ENCODE data around the gene SEMA5A.
A peak's percentile ranks its signal among the peaks of the same experiment; 100 is the strongest.

- TF ChIP-seq, protein P1, sequence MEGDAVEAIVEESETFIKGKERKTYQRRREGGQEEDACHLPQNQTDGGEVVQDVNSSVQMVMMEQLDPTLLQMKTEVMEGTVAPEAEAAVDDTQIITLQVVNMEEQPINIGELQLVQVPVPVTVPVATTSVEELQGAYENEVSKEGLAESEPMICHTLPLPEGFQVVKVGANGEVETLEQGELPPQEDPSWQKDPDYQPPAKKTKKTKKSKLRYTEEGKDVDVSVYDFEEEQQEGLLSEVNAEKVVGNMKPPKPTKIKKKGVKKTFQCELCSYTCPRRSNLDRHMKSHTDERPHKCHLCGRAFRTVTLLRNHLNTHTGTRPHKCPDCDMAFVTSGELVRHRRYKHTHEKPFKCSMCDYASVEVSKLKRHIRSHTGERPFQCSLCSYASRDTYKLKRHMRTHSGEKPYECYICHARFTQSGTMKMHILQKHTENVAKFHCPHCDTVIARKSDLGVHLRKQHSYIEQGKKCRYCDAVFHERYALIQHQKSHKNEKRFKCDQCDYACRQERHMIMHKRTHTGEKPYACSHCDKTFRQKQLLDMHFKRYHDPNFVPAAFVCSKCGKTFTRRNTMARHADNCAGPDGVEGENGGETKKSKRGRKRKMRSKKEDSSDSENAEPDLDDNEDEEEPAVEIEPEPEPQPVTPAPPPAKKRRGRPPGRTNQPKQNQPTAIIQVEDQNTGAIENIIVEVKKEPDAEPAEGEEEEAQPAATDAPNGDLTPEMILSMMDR (IDR thresholded peaks at IDR 0.05; ENCODE audit: control extremely low read depth in 1 of 3, insufficient read depth in 1 of 3, low read depth in 1 of 3, low read length in 3 of 3): peak; percentile 43 to 59 (median 55); a peak in 3 of 4 replicates
- no peak for TF ChIP-seq POLR2A (IDR thresholded peaks at IDR 0.05; ENCODE audit: control extremely low read depth in 1 of 2, low read depth in 2 of 2, low read length in 2 of 2)
Observed at GRCh38 chr5:9516591-9516990, 29.3 kb downstream of the SEMA5A start.

Measured in H1 (cell line).